ENCODE results near the gene ZSCAN5B. TPM values are rescaled to one million over a fixed set of nuclear protein-coding genes. Genes with fewer than 3 reads are reported as not detected.
A peak's percentile ranks its signal among the peaks of the same experiment; 100 is the strongest.
"Not testable (repeated sequence)": the region's sequence is repeated elsewhere in the genome, so short reads cannot be mapped to it uniquely, and the experiment has no call there.

ZSCAN5B gene
- total RNA-seq, 3 donors from 2014 or later, result not detected

DNA sequence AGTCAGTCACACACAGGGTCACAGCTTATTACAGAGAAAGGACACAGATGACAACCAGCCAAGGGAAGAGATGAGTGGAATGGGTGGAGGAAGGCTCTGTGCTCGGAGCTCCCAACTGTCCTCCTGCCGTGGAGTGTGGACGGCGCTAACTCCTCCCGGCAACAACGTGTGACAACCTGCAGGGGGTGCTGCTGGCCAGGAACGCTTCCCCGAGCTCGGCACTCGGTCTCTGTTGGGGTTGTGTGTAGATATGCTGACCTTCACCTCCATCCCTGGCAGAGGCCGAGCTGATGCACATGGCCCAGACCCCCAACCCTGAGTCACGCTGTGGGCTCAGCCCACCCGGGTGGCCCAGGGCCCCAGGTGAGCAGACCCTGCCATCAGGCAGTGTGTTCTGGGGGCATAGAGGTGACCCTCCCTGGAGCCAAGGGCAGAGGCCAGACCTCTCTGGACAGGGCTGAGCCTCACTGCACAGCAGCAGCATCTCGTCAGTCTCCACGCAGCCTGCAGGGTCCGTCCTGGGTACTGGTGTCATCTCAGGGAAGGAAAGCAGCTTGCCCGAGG is 42.4 kb downstream of the ZSCAN5B start:
- ATAC-seq, result peak; percentile 71
- Histone ChIP-seq H3K36me3 (ENCODE audit: low read depth) (no peaks in the 10 kb centered on the region), H3K4me3 (no peak overlapping the region), H3K9me3 (no peaks in the 10 kb centered on the region), H3K4me1 (ENCODE audit: low read depth) (peaks cover 2% of the 10 kb centered on the region)
- no peak for DNase-seq
- TF ChIP-seq, protein P1, sequence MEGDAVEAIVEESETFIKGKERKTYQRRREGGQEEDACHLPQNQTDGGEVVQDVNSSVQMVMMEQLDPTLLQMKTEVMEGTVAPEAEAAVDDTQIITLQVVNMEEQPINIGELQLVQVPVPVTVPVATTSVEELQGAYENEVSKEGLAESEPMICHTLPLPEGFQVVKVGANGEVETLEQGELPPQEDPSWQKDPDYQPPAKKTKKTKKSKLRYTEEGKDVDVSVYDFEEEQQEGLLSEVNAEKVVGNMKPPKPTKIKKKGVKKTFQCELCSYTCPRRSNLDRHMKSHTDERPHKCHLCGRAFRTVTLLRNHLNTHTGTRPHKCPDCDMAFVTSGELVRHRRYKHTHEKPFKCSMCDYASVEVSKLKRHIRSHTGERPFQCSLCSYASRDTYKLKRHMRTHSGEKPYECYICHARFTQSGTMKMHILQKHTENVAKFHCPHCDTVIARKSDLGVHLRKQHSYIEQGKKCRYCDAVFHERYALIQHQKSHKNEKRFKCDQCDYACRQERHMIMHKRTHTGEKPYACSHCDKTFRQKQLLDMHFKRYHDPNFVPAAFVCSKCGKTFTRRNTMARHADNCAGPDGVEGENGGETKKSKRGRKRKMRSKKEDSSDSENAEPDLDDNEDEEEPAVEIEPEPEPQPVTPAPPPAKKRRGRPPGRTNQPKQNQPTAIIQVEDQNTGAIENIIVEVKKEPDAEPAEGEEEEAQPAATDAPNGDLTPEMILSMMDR (IDR thresholded peaks at IDR 0.05), result no peak
- intact Hi-C loops (cut with DNase I, micrococcal nuclease), result no loop called here

DNA sequence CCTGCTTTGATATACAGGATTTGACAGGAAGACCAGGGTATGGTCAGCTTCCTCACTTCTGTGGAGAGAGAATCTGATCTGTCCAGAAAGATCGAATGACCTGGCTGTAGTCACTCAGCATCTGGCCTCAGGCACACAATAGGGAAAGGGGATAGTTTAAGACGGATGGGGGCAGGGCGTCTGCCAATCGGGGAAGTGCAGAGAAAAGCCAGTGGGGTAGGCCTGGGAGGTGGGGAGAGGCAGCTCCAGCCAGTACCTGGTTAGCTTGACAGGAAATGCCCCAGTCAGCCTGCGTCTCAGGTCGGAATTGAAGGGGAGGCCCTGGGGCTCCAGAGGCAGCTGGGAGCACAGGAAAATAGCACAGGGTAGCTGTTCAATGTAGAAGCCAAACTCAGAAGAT is 44.1 kb downstream of the ZSCAN5B start:
- ATAC-seq (no peak), DNase-seq (no peak)
- H3K4me3 ChIP-seq, result no peak overlapping the region
- TF ChIP-seq, protein P1 (IDR thresholded peaks at IDR 0.05), result no peak
- H3K36me3 ChIP-seq (ENCODE audit: low read depth), result no peaks in the 10 kb centered on the region
- intact Hi-C loops (cut with DNase I, micrococcal nuclease), result no loop called here
- H3K4me1 ChIP-seq (ENCODE audit: low read depth), result peaks cover 2% of the 10 kb centered on the region
- no peaks in the 10 kb centered on the region for H3K9me3 ChIP-seq

DNA sequence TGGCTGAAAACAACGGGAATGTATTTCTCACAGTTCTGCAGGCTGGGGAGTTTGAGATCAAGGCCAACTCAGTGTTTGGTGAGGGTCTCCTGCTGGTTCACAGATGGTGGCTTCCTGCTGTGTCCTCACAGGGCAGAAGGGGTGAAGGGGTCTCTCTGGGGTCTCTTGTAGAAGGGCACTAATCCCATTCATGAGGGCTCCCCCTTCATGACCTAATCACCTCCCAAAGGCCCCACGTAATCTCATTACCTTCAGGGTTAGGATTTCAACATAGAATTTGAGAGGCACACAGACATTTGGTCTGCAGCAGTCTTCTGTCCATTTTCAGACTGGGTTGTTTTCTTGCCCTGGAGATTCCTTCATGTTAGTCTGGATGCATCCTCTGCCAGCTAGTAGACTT is 44.9 kb downstream of the ZSCAN5B start:
- TF ChIP-seq, protein P1 (IDR thresholded peaks at IDR 0.05), result no peak
- peaks cover 2% of the 10 kb centered on the region for H3K4me1 ChIP-seq (ENCODE audit: low read depth)
- intact Hi-C loops (cut with DNase I, micrococcal nuclease), result no loop called here

DNA sequence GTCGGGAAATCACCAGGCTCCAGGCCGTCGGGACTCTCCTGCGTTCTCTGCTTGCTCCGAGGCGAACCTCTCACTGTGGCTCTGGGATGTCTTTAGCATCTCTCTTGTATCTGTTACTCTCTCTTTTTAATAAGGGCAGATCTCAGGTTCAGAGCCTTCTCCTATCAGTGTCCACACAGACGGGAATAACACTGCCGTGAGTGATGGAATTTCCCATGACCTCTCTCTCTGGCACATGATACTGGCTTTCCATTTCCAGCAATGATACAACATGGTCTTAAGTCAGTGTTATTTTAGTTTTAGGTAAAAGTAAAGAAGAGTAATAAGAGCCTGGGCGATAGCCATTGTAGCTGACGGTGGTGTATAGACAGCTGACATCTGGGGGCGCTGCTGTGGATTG is 47.2 kb downstream of the ZSCAN5B start:
- H3K4me1 ChIP-seq (ENCODE audit: low read depth), result peaks cover 2% of the 10 kb centered on the region
- TF ChIP-seq, protein P1 (IDR thresholded peaks at IDR 0.05), result no peak
- ATAC-seq, result no peak
- intact Hi-C loops (cut with DNase I, micrococcal nuclease), result no loop called here
- H3K36me3 ChIP-seq (ENCODE audit: low read depth), result no peaks in the 10 kb centered on the region
- H3K9me3 ChIP-seq, result no peaks in the 10 kb centered on the region
- DNase-seq, result no peak
- H3K4me3 ChIP-seq, result no peak overlapping the region

More for the DNA sequence above, 44.9 kb downstream of the ZSCAN5B start:
- ATAC-seq (no peak), DNase-seq (no peak)
- Histone ChIP-seq H3K9me3 (no peaks in the 10 kb centered on the region), H3K36me3 (ENCODE audit: low read depth) (no peaks in the 10 kb centered on the region), H3K4me3 (no peak overlapping the region)

- DNase-seq (no peak), ATAC-seq (no peak)
- H3K36me3 ChIP-seq (ENCODE audit: low read depth), result no peaks in the 10 kb centered on the region
- intact Hi-C loops (cut with DNase I, micrococcal nuclease), result no loop called here
- H3K4me3 ChIP-seq, result no peak overlapping the region
- H3K4me1 ChIP-seq (ENCODE audit: low read depth), result peaks cover 2% of the 10 kb centered on the region
- H3K9me3 ChIP-seq, result no peaks in the 10 kb centered on the region
- TF ChIP-seq, protein P1 (IDR thresholded peaks at IDR 0.05), result no peak
These were observed 47.9 kb downstream of the ZSCAN5B start for GRCh38 chr19:56149656-56150038.

DNA sequence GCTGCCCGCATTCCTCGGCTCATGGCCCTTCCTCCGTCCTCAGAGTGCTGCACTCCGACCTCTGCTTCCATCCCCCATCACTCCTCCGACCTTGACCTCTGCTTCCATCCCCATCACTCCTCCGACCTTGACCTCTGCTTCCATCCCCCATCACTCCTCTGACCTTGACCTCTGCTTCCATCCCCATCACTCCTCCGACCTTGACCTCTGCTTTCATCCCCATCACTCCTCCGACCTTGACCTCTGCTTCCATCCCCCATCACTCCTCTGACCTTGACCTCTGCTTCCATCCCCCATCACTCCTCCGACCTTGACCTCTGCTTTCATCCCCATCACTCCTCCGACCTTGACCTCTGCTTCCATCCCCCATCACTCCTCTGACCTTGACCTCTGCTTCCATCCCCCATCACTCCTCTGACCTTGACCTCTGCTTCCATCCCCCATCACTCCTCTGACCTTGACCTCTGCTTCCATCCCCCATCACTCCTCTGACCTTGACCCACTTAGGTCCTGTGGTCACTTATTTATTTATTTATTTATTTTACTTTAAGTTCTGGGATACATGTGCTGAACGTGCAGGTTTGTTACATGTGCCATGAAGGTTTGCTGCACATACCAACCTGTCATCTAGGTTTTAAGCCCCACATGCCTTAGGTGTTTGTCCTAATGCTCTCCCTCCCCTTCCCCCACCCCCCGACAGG is 48.5 kb downstream of the ZSCAN5B start:
- DNase-seq; H3K4me3 ChIP-seq; H3K36me3 ChIP-seq (ENCODE audit: low read depth); H3K4me1 ChIP-seq (ENCODE audit: low read depth); H3K9me3 ChIP-seq; ATAC-seq; intact Hi-C loops (cut with DNase I, micrococcal nuclease): not testable (repeated sequence)
